ENCODE results near the gene NELFCD. TPM values are rescaled to one million over a fixed set of nuclear protein-coding genes. Genes with fewer than 3 reads are reported as not detected.

NELFCD gene
- total RNA-seq, 1 donor from 2014 or later, result 70.4 TPM

DNA sequence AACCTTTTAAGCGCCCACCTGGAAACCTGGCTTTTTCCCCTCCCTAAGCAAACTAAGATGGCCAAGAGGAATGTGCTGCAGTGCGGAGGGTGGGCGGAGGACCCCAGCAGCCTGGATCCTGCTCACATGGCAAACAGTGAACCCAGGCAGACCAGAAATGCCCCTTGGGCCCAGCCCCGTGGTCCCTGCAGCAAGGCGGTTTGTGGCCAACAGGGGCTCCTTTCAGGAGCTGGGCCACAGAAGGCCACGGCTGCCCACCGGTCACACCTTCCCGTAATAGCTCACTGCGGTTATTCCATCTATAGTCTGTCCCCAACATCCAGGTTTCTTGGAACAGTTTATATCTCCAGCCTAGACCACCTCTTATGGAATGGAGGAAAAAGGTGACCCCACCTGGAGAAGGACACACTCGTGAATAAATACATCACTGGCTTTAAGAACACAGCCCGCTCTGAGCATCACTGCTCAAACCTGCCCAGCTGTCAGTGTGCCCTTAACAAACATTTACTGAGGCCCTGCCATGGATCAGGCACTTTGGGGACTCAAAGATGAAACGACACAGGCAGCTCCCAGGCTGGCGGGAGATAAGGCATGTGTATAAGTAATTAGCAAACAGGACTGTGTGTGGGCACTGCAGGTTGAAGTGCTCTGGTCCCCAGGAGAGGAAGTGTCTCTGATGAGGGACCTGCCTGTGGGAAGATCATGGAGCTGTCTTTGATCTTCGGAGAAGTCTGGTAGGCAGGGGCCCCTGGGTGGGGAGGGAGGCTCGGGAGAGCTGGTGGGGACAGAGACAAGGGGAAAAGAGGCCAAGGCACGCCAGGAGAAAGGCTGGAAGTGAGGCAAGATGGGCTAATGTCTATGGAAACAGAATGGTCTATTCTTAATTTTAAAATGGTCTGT is 35.0 kb downstream of the NELFCD start:
- H3K79me2 ChIP-seq (ENCODE audit: insufficient read depth, low read length), result no peaks in the 10 kb centered on the region
- H3K4me1 ChIP-seq (ENCODE audit: insufficient read depth, low read length), result peaks cover 37% of the 10 kb centered on the region
- H3K4me3 ChIP-seq (ENCODE audit: insufficient read depth, low read depth, low read length), result no peak overlapping the region
- Mint-ChIP-seq H3K9me3 (ENCODE audit: unreplicated experiment) (no peaks in the 10 kb centered on the region), H3K36me3 (ENCODE audit: low read depth, unreplicated experiment) (no peaks in the 10 kb centered on the region), H3K4me1 (ENCODE audit: low read depth, unreplicated experiment) (peaks cover 29% of the 10 kb centered on the region), H3K27me3 (ENCODE audit: low read depth, unreplicated experiment) (no peaks in the 10 kb centered on the region), H3K4me3 (ENCODE audit: unreplicated experiment) (no peak overlapping the region), H3K27ac (ENCODE audit: unreplicated experiment) (no peak overlapping the region)
- H4K20me1 ChIP-seq (ENCODE audit: insufficient read depth, low read length), result peaks cover 5% of the 10 kb centered on the region
- no peak overlapping the region for H3K9ac ChIP-seq (ENCODE audit: low read length)
- no peaks in the 10 kb centered on the region for H3K36me3 ChIP-seq (ENCODE audit: insufficient read depth, low read length)
- no peak overlapping the region for H3K4me2 ChIP-seq (ENCODE audit: low read length)
- H2AFZ ChIP-seq (ENCODE audit: low read depth, low read length), result no peak overlapping the region
- FAIRE-seq (no peak), DNase-seq (ENCODE audit: low read depth) (no peak)
- TF ChIP-seq, protein P1, sequence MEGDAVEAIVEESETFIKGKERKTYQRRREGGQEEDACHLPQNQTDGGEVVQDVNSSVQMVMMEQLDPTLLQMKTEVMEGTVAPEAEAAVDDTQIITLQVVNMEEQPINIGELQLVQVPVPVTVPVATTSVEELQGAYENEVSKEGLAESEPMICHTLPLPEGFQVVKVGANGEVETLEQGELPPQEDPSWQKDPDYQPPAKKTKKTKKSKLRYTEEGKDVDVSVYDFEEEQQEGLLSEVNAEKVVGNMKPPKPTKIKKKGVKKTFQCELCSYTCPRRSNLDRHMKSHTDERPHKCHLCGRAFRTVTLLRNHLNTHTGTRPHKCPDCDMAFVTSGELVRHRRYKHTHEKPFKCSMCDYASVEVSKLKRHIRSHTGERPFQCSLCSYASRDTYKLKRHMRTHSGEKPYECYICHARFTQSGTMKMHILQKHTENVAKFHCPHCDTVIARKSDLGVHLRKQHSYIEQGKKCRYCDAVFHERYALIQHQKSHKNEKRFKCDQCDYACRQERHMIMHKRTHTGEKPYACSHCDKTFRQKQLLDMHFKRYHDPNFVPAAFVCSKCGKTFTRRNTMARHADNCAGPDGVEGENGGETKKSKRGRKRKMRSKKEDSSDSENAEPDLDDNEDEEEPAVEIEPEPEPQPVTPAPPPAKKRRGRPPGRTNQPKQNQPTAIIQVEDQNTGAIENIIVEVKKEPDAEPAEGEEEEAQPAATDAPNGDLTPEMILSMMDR (IDR thresholded peaks at IDR 0.05; ENCODE audit: insufficient read depth, low read depth, low read length), result no peak
- no peak for TF ChIP-seq EZH2 (IDR thresholded peaks at IDR 0.05; ENCODE audit: insufficient read depth, low read length)
- H3K27ac ChIP-seq (ENCODE audit: low read depth, low read length), result no peak overlapping the region
- no peaks in the 10 kb centered on the region for H3K27me3 ChIP-seq (ENCODE audit: insufficient read depth, low read length)
- no peaks in the 10 kb centered on the region for H3K9me3 ChIP-seq (ENCODE audit: insufficient read depth, low read depth, low read length)

DNA sequence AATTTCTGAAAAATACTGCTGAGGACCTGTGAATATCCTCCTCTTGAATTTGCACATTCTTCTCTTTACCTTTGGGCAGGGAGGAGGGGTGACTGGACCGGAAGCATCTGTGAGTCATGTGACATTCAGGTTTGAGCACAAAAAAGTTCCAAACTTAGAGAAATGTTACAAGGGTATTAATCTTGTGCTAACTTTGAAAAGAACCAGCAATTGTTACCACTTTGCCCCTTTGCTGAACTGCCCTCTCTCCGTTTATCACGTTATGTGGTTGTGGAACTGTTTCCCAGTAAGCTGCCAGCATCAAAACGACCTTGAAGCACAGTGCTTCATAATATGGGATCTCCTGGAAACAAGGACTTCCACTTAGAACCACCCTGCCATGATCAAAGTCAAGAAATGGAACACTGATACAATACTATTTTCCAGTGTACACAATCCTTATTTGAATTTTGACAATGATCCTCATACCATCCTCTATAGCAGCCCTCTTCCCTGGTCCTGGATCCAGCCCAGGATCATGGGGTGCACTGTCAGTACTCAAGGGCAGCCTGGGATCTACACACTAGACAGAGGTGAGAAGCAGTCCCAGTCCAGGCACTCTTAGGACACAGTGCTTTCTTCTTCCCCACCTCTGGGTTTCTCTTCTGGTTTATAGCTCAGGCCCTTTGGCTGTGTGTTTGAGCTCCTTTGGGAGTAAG is 35.9 kb downstream of the NELFCD start:
- Histone ChIP-seq H3K4me2 (ENCODE audit: low read length) (peak overlapping the region; percentile 24), H4K20me1 (ENCODE audit: insufficient read depth, low read length) (peaks cover 5% of the 10 kb centered on the region), H3K27ac (ENCODE audit: low read depth, low read length) (no peak overlapping the region), H3K36me3 (ENCODE audit: insufficient read depth, low read length) (no peaks in the 10 kb centered on the region), H2AFZ (ENCODE audit: low read depth, low read length) (peak overlapping the region; percentile 6), H3K9me3 (ENCODE audit: insufficient read depth, low read depth, low read length) (no peaks in the 10 kb centered on the region), H3K4me1 (ENCODE audit: insufficient read depth, low read length) (peaks cover 33% of the 10 kb centered on the region), H3K79me2 (ENCODE audit: insufficient read depth, low read length) (no peaks in the 10 kb centered on the region), H3K27me3 (ENCODE audit: insufficient read depth, low read length) (no peaks in the 10 kb centered on the region), H3K9ac (ENCODE audit: low read length) (no peak overlapping the region), H3K4me3 (ENCODE audit: insufficient read depth, low read depth, low read length) (no peak overlapping the region)
- peak overlapping the region; percentile 8 for H3K27ac Mint-ChIP-seq (ENCODE audit: unreplicated experiment)
- H3K9me3 Mint-ChIP-seq (ENCODE audit: unreplicated experiment), result no peaks in the 10 kb centered on the region
- no peaks in the 10 kb centered on the region for H3K36me3 Mint-ChIP-seq (ENCODE audit: low read depth, unreplicated experiment)
- DNase-seq (ENCODE audit: low read depth) (no peak), FAIRE-seq (no peak)
- H3K4me1 Mint-ChIP-seq (ENCODE audit: low read depth, unreplicated experiment), result peaks cover 26% of the 10 kb centered on the region
- no peaks in the 10 kb centered on the region for H3K27me3 Mint-ChIP-seq (ENCODE audit: low read depth, unreplicated experiment)
- H3K4me3 Mint-ChIP-seq (ENCODE audit: unreplicated experiment), result no peak overlapping the region
- TF ChIP-seq, protein P1 (IDR thresholded peaks at IDR 0.05; ENCODE audit: insufficient read depth, low read depth, low read length), result no peak

All from astrocyte (in vitro differentiated cells and primary cell).